ENCODE measurements around the gene MSGN1. TPM values are rescaled to one million over a fixed set of nuclear protein-coding genes. Genes with fewer than 3 reads are reported as not detected.

The MSGN1 gene
- total and polyA plus RNA-seq, 2 of the 8 experiments (the other 6 are each of a cell fraction or from before 2014, with no cell fraction given): not detected

GRCh38 chr2:17791817-17792130, 24.5 kb upstream of the MSGN1 start:
- 83% methylated on average over 2 of the region's 2 CpGs; no CpG with 5 or more reads in 1 of the 2 experiments for WGBS, 2 experiments (ENCODE audit: extremely low coverage in 1 of 2, insufficient coverage in 1 of 2, insufficient read length in 1 of 2, insufficient replicate concordance in 2 of 2, low coverage in 1 of 2, low lambda C conversion rate in 2 of 2, missing lambda C conversion rate in 1 of 2)
- H2BK12ac ChIP-seq (ENCODE audit: low read depth, low read length): no peak overlapping the region
- TF ChIP-seq TBP (IDR thresholded peaks at IDR 0.05; ENCODE audit: low read depth, low read length): no peak
- no peak for TF ChIP-seq NRF1 (IDR thresholded peaks at IDR 0.05; ENCODE audit: low read depth, low read length)
- TF ChIP-seq POLR2A (IDR thresholded peaks at IDR 0.05; ENCODE audit: control extremely low read depth in 1 of 2, low read depth in 2 of 2, low read length in 2 of 2): no peak
- no peak for TF ChIP-seq GABPA (IDR thresholded peaks at IDR 0.05; ENCODE audit: borderline replicate concordance, insufficient read depth, low read length)
- no peak for TF ChIP-seq RAD21 (IDR thresholded peaks at IDR 0.05 in 1 of 2, conservative IDR thresholded peaks at IDR 0.05 in 1 of 2; ENCODE audit: low read depth in 2 of 2, low read length in 2 of 2)
- no peak for TF ChIP-seq NANOG (IDR thresholded peaks at IDR 0.05; ENCODE audit: insufficient read depth, low read depth, low read length, poor library complexity, severe bottlenecking)
- no peak for TF ChIP-seq CREB1 (IDR thresholded peaks at IDR 0.05)
- TF ChIP-seq GTF2F1 (IDR thresholded peaks at IDR 0.05; ENCODE audit: borderline replicate concordance, low read depth, low read length): no peak
- TF ChIP-seq SAP30 (IDR thresholded peaks at IDR 0.05; ENCODE audit: insufficient read depth, insufficient replicate concordance, low read length): no peak
- no peak for TF ChIP-seq SIX5 (IDR thresholded peaks at IDR 0.05; ENCODE audit: low read depth, low read length)
- TF ChIP-seq JUND (IDR thresholded peaks at IDR 0.05; ENCODE audit: low read length): no peak
- H3K36me3 ChIP-seq (ENCODE audit: control insufficient read depth in 2 of 4, insufficient read depth in 4 of 4, low read length in 3 of 4): no peaks in the 10 kb centered on the region
- H3K79me1 ChIP-seq (ENCODE audit: low read depth, low read length): no peaks in the 10 kb centered on the region
- H2AFZ ChIP-seq (ENCODE audit: low read length): no peak overlapping the region
- no peak overlapping the region for H3K4me3 ChIP-seq (ENCODE audit: extremely low read depth in 1 of 4, insufficient read depth in 2 of 4, low read depth in 3 of 4, low read length in 4 of 4)
- no peak overlapping the region for H2BK5ac ChIP-seq (ENCODE audit: low read depth, low read length)
- H4K91ac ChIP-seq (replicated peaks; ENCODE audit: insufficient read length, low read length): no peak overlapping the region
- H4K8ac ChIP-seq (ENCODE audit: extremely low read depth, insufficient read depth, low read length): no peak overlapping the region
- no peak for DNase-seq (ENCODE audit: low read depth in 1 of 2, low spot score in 2 of 2)
- H3K9ac ChIP-seq (replicated peaks in 1 of 4; ENCODE audit: extremely low read depth in 1 of 4, low read depth in 3 of 4, low read length in 3 of 4): no peak overlapping the region
- H3K27me3 ChIP-seq (replicated peaks in 1 of 4; ENCODE audit: control insufficient read depth in 3 of 4, extremely low read depth in 1 of 4, insufficient read depth in 3 of 4, low read length in 3 of 4): no peaks in the 10 kb centered on the region
- no peaks in the 10 kb centered on the region for H3K23me2 ChIP-seq (ENCODE audit: low read depth, low read length)
- no peak overlapping the region for H3K4me2 ChIP-seq (ENCODE audit: insufficient read depth in 1 of 2, low read depth in 2 of 2, low read length in 2 of 2)
- no peak overlapping the region for H3K23ac ChIP-seq (ENCODE audit: insufficient read length)
- no peak overlapping the region for H3K4ac ChIP-seq (replicated peaks; ENCODE audit: insufficient read length, low read depth, low read length)
- CTCF ChIA-PET (ENCODE audit: partially characterized antibody): no interaction called here
- H2AK5ac ChIP-seq (ENCODE audit: low read depth, low read length): no peak overlapping the region
- H3K27ac ChIP-seq (ENCODE audit: low read depth, low read length): no peak overlapping the region
- H3K4me1 ChIP-seq (replicated peaks in 1 of 4; ENCODE audit: control insufficient read depth in 3 of 4, insufficient read depth in 4 of 4, low read length in 3 of 4): peaks cover 0 to 2% (median 0%) of the 10 kb centered on the region in 4 experiments; a peak in 1 of 7 replicates
- no peak overlapping the region for H4K5ac ChIP-seq (ENCODE audit: insufficient read length, low read depth, low read length)
- H2BK15ac ChIP-seq (ENCODE audit: low read length): no peak overlapping the region
- no peak overlapping the region for H2BK20ac ChIP-seq (ENCODE audit: low read length)
- H4K20me1 ChIP-seq (replicated peaks in 1 of 2; ENCODE audit: control insufficient read depth in 1 of 2, insufficient read depth in 2 of 2, low read length in 2 of 2): no peaks in the 10 kb centered on the region
- POLR2A ChIA-PET (ENCODE audit: partially characterized antibody): interaction anchor here (0.5 kb wide), 1 partner anchor 768 kb away, joined by 3 read pairs; no protein-coding TSS in a partner anchor
- no peak overlapping the region for H3K14ac ChIP-seq (ENCODE audit: insufficient read length)
- H3K56ac ChIP-seq (replicated peaks; ENCODE audit: insufficient read length, low read depth, low read length): no peak overlapping the region
- no peak overlapping the region for H2BK120ac ChIP-seq (replicated peaks; ENCODE audit: low read depth, low read length)
- no peak for FAIRE-seq
- H3K79me2 ChIP-seq (ENCODE audit: control insufficient read depth in 1 of 2, insufficient read depth in 2 of 2, low read length in 2 of 2): no peaks in the 10 kb centered on the region
- H3K18ac ChIP-seq (ENCODE audit: extremely low read depth, low read length): no peak overlapping the region
- H3K9me3 ChIP-seq (ENCODE audit: insufficient read depth in 2 of 2, low read depth in 1 of 2, low read length in 1 of 2): no peaks in the 10 kb centered on the region

Measured in H1 (cell line).